ENCODE results near the gene DCLK1. TPM values are rescaled to one million over a fixed set of nuclear protein-coding genes. Genes with fewer than 3 reads are reported as not detected.

Gene DCLK1
- total RNA-seq, 4 donors from 2014 or later = 1.1 to 10.8 (median 6.7) TPM

GRCh38 chr13:35769812-35770211, 361.4 kb downstream of the DCLK1 start:
- intact Hi-C loops (cut with DNase I; ENCODE audit: low total_unique reads) = no loop called here
- in situ Hi-C loops (cut with MboI; ENCODE audit: low pct_ligation_motif_present in 1 of 4, low pct_unique_long_range_greater_than_20kb in 1 of 4, low sequenced_read_pairs in 3 of 4) = no loop called here
- Histone ChIP-seq H3K27me3 (no peaks in the 10 kb centered on the region), H3K36me3 (no peaks in the 10 kb centered on the region), H3K27ac (no peak overlapping the region), H3K9me3 (no peaks in the 10 kb centered on the region), H3K4me3 (no peak overlapping the region), H3K4me1 (no peaks in the 10 kb centered on the region)
- DNase-seq = no peak
- 62 to 76% methylated on average over 3 of the region's 3 CpGs for WGBS, 2 donors (ENCODE audit: low coverage in 1 of 2)
- TF ChIP-seq POLR2A (IDR thresholded peaks at IDR 0.05) (no peak), EP300 (IDR thresholded peaks at IDR 0.05; ENCODE audit: low read depth) (no peak), POLR2AphosphoS5 (IDR thresholded peaks at IDR 0.05) (no peak), CTCF (IDR thresholded peaks at IDR 0.05) (no peak)

DNA sequence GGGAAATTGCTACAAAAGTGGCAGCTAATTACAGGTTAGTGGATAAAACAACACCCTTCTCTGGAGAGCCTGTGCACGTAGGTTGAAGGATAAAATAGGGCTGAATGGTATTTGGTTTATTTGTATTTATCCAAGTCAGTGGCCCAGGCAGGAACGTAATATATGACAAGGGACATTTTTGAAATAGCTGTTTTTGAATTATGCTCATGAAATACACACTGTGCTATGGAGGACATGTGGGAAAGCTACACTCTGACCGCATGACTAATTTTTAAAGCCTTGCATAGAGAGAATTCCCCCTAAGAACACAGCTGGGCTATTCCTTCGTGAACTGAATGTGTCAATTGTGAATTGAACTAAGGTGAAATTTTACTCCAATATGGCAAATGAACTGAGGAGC, 362.6 kb downstream of the DCLK1 start:
- Histone ChIP-seq H3K27me3 (no peaks in the 10 kb centered on the region), H3K9me3 (no peaks in the 10 kb centered on the region), H3K27ac (no peak overlapping the region), H3K4me3 (no peak overlapping the region), H3K4me1 (no peaks in the 10 kb centered on the region), H3K36me3 (no peaks in the 10 kb centered on the region)
- 61 to 75% methylated on average over 4 of the region's 4 CpGs for WGBS, 2 donors (ENCODE audit: low coverage in 1 of 2)
- DNase-seq = no peak
- TF ChIP-seq EP300 (IDR thresholded peaks at IDR 0.05; ENCODE audit: low read depth) = no peak
- TF ChIP-seq CTCF (IDR thresholded peaks at IDR 0.05) = no peak
- TF ChIP-seq POLR2A (IDR thresholded peaks at IDR 0.05) = no peak
- no peak for TF ChIP-seq POLR2AphosphoS5 (IDR thresholded peaks at IDR 0.05)
- in situ Hi-C loops (cut with MboI; ENCODE audit: low pct_ligation_motif_present in 1 of 4, low pct_unique_long_range_greater_than_20kb in 1 of 4, low sequenced_read_pairs in 3 of 4) = no loop called here
- intact Hi-C loops (cut with DNase I; ENCODE audit: low total_unique reads) = no loop called here

- Histone ChIP-seq H3K4me1 (no peaks in the 10 kb centered on the region), H3K27ac (no peak overlapping the region), H3K9me3 (no peaks in the 10 kb centered on the region), H3K36me3 (no peaks in the 10 kb centered on the region), H3K4me3 (no peak overlapping the region), H3K27me3 (no peaks in the 10 kb centered on the region)
- no peak for DNase-seq
- in situ Hi-C loops (cut with MboI; ENCODE audit: low pct_ligation_motif_present in 1 of 4, low pct_unique_long_range_greater_than_20kb in 1 of 4, low sequenced_read_pairs in 3 of 4) (no loop called here), intact Hi-C loops (cut with DNase I; ENCODE audit: low total_unique reads) (no loop called here)
- TF ChIP-seq POLR2AphosphoS5 (IDR thresholded peaks at IDR 0.05) = no peak
- TF ChIP-seq POLR2A (IDR thresholded peaks at IDR 0.05) = no peak
- TF ChIP-seq EP300 (IDR thresholded peaks at IDR 0.05; ENCODE audit: low read depth) = no peak
- TF ChIP-seq CTCF (IDR thresholded peaks at IDR 0.05) = no peak
- 38% methylated on average over 4 of the region's 4 CpGs; no CpG with 5 or more reads in 1 of the 2 donors for WGBS, 2 donors (ENCODE audit: low coverage in 1 of 2)
Measured at GRCh38 chr13:35768073-35768472, 363.1 kb downstream of the DCLK1 start.

DNA sequence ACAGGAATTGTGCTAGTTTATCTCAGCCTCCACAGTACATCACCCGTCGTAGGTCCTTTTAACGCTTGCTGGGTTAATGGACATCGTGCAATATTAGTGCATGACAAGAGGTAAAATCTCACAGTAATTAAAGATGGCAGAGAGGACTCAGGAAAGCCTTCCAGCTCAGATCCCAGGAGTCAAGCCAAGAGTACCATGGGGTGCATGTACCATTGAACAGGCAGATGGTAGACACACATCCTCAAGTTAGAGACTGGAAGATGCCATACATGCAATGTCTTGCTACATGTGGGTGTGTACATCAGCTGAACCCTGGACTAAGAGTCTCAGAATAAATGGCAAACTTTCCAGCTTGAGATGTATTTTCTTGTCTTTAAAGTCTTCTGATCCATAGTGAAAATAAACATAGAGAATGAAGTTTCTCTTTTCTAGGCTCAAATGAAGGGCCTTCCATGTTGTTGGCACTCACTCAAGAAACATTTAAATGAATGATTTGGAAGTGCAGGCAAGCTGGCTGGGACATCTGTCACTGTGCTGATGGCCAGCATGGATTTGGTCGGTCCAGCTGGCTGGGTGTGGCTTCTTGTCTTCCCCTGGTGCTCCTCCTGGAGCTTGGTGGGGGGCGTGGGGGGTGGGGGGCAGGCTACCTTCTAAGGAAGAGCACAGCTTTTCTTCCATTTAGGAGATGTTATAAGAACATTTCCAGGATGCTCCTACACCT, 363.8 kb downstream of the DCLK1 start:
- in situ Hi-C loops (cut with MboI; ENCODE audit: low pct_ligation_motif_present in 1 of 4, low pct_unique_long_range_greater_than_20kb in 1 of 4, low sequenced_read_pairs in 3 of 4) (no loop called here), intact Hi-C loops (cut with DNase I; ENCODE audit: low total_unique reads) (no loop called here)
- H3K4me1 ChIP-seq = no peaks in the 10 kb centered on the region
- WGBS, 2 donors (ENCODE audit: low coverage in 1 of 2) = 20 to 81% methylated on average over 1 to 6 of the region's 6 CpGs
- no peak overlapping the region for H3K27ac ChIP-seq
- no peak for DNase-seq
- no peak overlapping the region for H3K4me3 ChIP-seq
- TF ChIP-seq CTCF (IDR thresholded peaks at IDR 0.05) (no peak), POLR2AphosphoS5 (IDR thresholded peaks at IDR 0.05) (no peak), EP300 (IDR thresholded peaks at IDR 0.05; ENCODE audit: low read depth) (no peak), POLR2A (IDR thresholded peaks at IDR 0.05) (no peak)
- H3K9me3 ChIP-seq = no peaks in the 10 kb centered on the region
- no peaks in the 10 kb centered on the region for H3K36me3 ChIP-seq
- H3K27me3 ChIP-seq = no peaks in the 10 kb centered on the region
